HG02973 (cell line): ENCODE measurements around the gene TPST2.

Source experiments
- ATAC-seq: cut with Tn5 transposase; IDR thresholded peaks from one replicate; pipeline ENCODE4 v1.9.1; 2021; ENCODE audit warnings: moderate library complexity; ENCODE audit not compliant: unreplicated experiment

The TPST2 gene

DNA sequence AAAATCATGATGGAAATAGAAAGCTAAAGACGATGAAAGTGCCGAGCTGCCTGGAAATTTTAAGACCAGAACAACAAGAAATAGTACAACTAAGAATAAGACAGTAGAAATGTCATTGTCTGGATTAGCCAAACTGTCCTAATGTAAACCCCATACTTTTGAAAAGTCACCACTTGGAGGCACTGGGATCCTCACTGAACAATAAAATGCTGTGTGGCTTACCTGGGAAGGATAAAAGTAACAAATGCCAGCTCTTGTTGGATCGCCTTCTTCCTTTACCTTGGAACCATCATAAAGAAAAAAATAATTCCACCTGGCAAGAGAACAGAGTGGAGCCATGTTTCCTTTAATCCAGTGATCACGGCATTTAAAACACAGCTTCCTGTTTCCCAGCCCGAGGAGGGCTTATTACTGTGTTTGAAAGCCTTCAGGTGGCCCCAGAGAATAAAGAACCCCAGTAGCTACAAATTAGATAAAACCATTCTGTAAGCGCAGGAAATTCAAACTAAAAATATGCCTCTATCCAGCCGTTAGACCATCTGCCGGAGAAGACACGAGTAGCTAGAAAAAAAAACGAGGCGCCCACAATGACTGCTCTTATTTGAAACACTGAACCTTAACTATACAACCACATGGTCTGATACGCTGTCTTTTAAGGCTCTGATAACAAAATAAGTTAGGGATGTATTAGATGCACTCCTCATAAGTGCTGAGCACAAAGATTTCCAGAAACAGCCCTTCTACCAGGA lies 110.7 kb downstream of the TPST2 start:
- ATAC-seq = no peak

DNA sequence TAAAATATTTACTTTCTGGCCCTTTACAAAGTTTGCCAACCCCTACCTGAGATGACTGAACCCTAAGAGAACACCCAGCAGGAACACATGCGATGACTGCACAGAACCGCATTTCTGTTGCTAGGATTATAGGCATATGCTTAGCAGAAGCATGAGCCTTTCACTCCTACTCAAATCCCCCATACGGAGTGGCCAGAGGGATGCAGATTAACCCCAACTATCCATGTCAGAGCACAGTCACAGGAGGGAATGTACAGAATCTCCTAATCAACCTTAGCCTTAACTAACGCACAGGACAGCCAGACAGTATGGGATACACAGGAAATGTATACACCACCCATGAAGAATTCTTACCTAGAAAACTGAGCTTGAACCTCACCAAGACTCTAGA lies 112.6 kb downstream of the TPST2 start:
- ATAC-seq = no peak

DNA sequence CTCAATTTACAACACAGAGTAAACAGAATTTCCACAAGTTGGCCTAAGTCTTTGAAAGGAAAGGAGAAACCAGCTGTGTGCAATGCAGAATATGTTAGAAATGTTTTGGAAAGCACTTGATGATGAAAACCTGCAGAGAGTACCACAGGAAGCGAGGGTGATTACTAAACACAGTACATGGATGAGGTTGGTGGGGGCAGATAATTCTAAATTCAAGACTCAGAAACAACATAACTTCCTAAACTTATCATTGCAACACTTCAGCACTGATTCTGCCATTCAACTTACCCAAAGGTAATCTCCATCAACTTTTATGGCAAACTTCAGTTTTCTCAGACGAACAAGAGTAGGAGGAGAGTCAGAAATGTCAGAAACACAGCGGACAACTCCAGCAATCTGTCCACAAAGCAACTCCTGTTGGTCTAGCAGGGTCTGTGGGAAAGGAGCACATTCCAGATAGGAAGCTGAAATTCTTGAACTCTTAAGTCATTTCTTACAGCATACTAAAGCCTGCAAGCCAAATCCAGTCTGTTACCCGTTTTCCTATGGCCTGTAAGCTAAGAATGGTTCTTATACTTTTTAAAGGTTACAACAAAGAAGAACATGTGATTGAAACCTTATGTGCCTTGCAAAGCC lies 113.1 kb downstream of the TPST2 start:
- ATAC-seq = no peak

GRCh38 chr22:26474682-26475081 lies 115.2 kb downstream of the TPST2 start:
- no peak for ATAC-seq
